ELF-1 (cell line): ENCODE measurements around the gene PKM.

Experiments used
- DNase-seq: peaks from one replicate; pipeline ENCODE4 v3.0.0-alpha.2; 2016; ENCODE audit warnings: low read depth, low spot score

PKM gene

GRCh38 chr15:72155635-72156616, 75.1 kb downstream of the PKM start:
- peak; percentile 91 for DNase-seq

DNA sequence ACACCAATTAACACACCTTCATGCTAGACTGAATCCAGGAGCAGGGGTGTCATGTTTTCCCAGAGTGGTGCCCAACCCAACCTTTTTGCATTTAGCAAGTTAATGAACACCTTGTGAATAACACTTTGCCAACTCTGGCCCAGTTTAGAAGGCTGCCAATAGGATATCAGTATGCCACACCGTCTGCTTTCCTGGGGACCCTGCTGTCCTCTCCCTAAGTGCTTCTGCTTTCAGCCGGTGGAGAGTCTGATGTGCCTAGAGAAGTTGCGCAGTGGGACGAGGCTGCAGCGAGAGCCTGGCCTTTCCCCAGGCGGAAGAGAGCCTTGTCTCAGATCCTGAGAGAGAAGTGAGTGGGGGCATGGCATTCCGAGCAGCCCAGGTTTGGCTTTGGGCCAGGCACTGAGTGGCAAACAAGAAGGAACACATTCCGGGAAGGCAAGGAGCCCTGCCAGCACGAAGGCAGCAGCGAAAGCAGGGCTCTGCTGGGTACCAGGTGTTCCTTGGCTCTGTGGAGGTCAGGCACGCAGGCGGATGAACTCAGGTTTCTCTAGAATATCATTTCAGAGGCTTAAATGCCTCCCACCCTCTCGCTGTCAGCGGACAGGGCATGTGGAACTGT, 75.9 kb downstream of the PKM start:
- no peak for DNase-seq

GRCh38 chr15:72154316-72154715, 76.7 kb downstream of the PKM start:
- no peak for DNase-seq

- DNase-seq: no peak
Observed at GRCh38 chr15:72153269-72154000, 77.6 kb downstream of the PKM start.
